OCI-LY1 (cell line): Measurements from ENCODE around the gene A1CF.

Experiments
- H2AFZ ChIP-seq: fragments of 200-600 bp; sonication (generic), shearing (Covaris generic); 2 replicates; pipeline ENCODE4 v1.6.0; 2014; ENCODE audit warnings: antibody characterized with exemption, mild to moderate bottlenecking, low read length
- H3F3A ChIP-seq: fragments of 200-600 bp; sonication (generic), shearing (Covaris generic); 2 replicates; pipeline ENCODE4 v1.6.0; 2014; ENCODE audit warnings: mild to moderate bottlenecking, antibody characterized with exemption, low read length, moderate library complexity; ENCODE audit not compliant: insufficient read depth
- H3K27ac ChIP-seq: fragments of 200-600 bp; sonication (generic); 2 replicates; pipeline ENCODE4 v1.5.1; 2014; ENCODE audit warnings: low read length, mixed run types, mild to moderate bottlenecking, low read depth; ENCODE audit not compliant: poor library complexity, severe bottlenecking
- H3K27me3 ChIP-seq: fragments of 200-600 bp; sonication (generic); 2 replicates; pipeline ENCODE4 v1.6.0; 2014; ENCODE audit warnings: antibody characterized with exemption, mild to moderate bottlenecking, low read length, moderate library complexity; ENCODE audit not compliant: insufficient read depth
- H3K36me3 ChIP-seq: fragments of 200-600 bp; sonication (generic); 2 replicates; pipeline ENCODE4 v1.6.1; 2014; ENCODE audit warnings: mild to moderate bottlenecking, antibody characterized with exemption, low read length, moderate library complexity, mixed read lengths; ENCODE audit not compliant: insufficient read depth
- H3K4me1 ChIP-seq: fragments of 200-600 bp; sonication (generic); 2 replicates; pipeline ENCODE4 v1.5.1; 2014; ENCODE audit warnings: mild to moderate bottlenecking, low read length, moderate library complexity; ENCODE audit not compliant: insufficient read depth, severe bottlenecking
- H3K4me2 ChIP-seq: fragments of 200-600 bp; sonication (generic), shearing (Covaris generic); 2 replicates; pipeline ENCODE4 v1.6.1; 2014; ENCODE audit warnings: low read length
- H3K4me3 ChIP-seq: fragments of 200-600 bp; sonication (generic); 2 replicates; pipeline ENCODE4 v1.5.1; 2014; ENCODE audit warnings: low read length, low read depth, mild to moderate bottlenecking, mixed read lengths; ENCODE audit not compliant: poor library complexity, severe bottlenecking
- H3K79me2 ChIP-seq: fragments of 200-600 bp; shearing (Covaris generic); 2 replicates; pipeline ENCODE4 v1.6.1; 2016; ENCODE audit warnings: mixed run types, low read length, mixed read lengths; ENCODE audit not compliant: insufficient read depth
- H3K9ac ChIP-seq: fragments of 200-600 bp; sonication (generic), shearing (Covaris generic); 2 replicates; pipeline ENCODE4 v1.6.1; 2014; ENCODE audit warnings: mild to moderate bottlenecking, low read length, mixed read lengths
- H3K9me2 ChIP-seq: fragments of 200-600 bp; sonication (generic), shearing (Covaris generic); 2 replicates; pipeline ENCODE4 v1.6.1; 2014; ENCODE audit warnings: low read depth, mild to moderate bottlenecking, low read length, mixed read lengths
- H3K9me3 ChIP-seq: fragments of 200-600 bp; shearing (Covaris generic); 2 replicates; pipeline ENCODE4 v1.6.1; 2014; ENCODE audit warnings: low read length, mixed read lengths
- H4K20me1 ChIP-seq: fragments of 200-600 bp; sonication (generic), shearing (Covaris generic); 2 replicates; pipeline ENCODE4 v1.6.0; 2016; ENCODE audit warnings: mild to moderate bottlenecking, low read length; ENCODE audit not compliant: insufficient read depth
- EZH2 ChIP-seq: fragments of 200-600 bp; sonication (generic), shearing (Covaris generic); IDR thresholded peaks from 2 replicates; pipeline ENCODE4 v1.8.0; 2017; ENCODE audit warnings: borderline replicate concordance, mixed run types, mild to moderate bottlenecking, antibody characterized with exemption, low read length, moderate library complexity, mixed read lengths
- TF ChIP-seq, protein P1 (sequence below): fragments of 200-600 bp; sonication (generic), shearing (Covaris generic); IDR thresholded peaks from 2 replicates; pipeline ENCODE4 v1.5.1; 2017; ENCODE audit warnings: mild to moderate bottlenecking, antibody characterized with exemption, low read length, moderate library complexity, mixed read lengths

A1CF gene

DNA sequence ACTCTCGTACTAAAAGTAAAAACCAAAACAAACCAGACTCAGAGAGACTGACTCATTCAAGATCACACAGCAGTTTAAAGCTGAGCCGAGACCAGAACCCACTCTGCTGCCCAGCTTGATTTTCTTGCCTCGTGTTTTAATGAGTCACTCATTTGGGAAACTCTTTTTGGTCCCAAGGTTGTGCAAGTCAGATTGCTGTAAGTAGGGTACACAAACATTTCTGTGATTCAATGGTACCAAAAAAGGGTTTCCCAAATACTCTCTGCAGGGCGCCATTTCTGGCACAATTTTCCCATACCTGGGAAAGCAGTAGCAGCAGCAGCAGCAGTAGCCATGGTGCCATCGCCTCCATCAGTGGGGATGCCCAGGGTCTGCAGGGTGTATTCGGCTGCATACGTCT, 75.8 kb downstream of the A1CF start:
- H3K9me3 ChIP-seq, result no peaks in the 10 kb centered on the region
- H4K20me1 ChIP-seq, result no peaks in the 10 kb centered on the region
- H3K79me2 ChIP-seq, result no peaks in the 10 kb centered on the region
- no peaks in the 10 kb centered on the region for H3K27me3 ChIP-seq
- no peak overlapping the region for H3K9ac ChIP-seq
- no peaks in the 10 kb centered on the region for H3K9me2 ChIP-seq
- H3K4me2 ChIP-seq, result no peak overlapping the region
- H3K27ac ChIP-seq, result no peak overlapping the region
- H3K36me3 ChIP-seq, result no peaks in the 10 kb centered on the region
- H3K4me3 ChIP-seq, result no peak overlapping the region
- H3F3A ChIP-seq, result no peaks in the 10 kb centered on the region
- H3K4me1 ChIP-seq, result no peaks in the 10 kb centered on the region
- TF ChIP-seq, protein P1, sequence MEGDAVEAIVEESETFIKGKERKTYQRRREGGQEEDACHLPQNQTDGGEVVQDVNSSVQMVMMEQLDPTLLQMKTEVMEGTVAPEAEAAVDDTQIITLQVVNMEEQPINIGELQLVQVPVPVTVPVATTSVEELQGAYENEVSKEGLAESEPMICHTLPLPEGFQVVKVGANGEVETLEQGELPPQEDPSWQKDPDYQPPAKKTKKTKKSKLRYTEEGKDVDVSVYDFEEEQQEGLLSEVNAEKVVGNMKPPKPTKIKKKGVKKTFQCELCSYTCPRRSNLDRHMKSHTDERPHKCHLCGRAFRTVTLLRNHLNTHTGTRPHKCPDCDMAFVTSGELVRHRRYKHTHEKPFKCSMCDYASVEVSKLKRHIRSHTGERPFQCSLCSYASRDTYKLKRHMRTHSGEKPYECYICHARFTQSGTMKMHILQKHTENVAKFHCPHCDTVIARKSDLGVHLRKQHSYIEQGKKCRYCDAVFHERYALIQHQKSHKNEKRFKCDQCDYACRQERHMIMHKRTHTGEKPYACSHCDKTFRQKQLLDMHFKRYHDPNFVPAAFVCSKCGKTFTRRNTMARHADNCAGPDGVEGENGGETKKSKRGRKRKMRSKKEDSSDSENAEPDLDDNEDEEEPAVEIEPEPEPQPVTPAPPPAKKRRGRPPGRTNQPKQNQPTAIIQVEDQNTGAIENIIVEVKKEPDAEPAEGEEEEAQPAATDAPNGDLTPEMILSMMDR, result no peak
- TF ChIP-seq EZH2, result no peak
- no peak overlapping the region for H2AFZ ChIP-seq

DNA sequence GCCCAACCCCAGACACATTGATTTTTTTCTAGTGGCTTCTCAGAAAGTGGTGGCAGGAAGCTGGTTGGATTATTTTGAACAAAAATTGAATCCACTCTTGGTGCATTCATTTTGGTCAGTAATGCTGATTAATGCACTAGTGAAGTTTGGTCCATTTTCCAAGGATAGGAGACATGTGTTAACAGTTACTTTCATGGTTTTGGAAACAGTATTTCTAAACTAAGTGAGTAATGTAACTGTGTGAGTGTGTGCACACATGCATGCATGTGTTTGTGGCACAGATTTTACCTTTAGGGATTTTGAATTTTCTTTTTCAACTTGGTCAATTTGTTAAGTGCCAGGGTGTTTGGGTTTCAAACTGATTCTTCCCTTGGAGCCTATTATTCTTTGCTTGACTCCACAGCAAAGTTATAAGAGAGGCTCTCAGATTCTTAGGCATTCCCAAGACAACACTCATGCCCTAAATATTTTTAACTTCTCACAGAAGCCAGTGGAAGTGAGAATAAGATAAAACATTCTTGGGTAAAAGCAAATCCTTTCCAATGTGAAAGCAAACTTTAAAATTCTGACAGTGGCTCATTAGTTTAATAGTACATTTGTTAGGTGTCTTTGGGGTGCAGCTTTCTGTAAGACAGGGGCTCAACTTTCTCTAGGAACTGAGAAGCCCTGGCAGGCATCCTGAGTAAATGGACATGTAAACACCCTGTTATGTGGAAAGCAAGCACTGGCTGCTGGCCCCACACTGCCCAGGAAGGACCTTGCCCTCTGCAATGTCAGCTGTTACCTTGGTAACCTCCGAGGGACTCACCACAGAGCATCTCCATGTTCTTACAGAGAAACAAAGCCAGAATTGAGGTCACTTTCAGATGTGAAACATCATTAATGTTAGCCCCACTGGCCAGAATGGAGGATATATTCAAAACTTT, 77.3 kb downstream of the A1CF start:
- Histone ChIP-seq H3K27ac (no peak overlapping the region), H3K4me1 (no peaks in the 10 kb centered on the region), H3K9me2 (no peaks in the 10 kb centered on the region), H3K4me2 (no peak overlapping the region), H3K79me2 (no peaks in the 10 kb centered on the region), H3K27me3 (no peaks in the 10 kb centered on the region), H3K36me3 (no peaks in the 10 kb centered on the region), H3K9ac (no peak overlapping the region), H3K9me3 (no peaks in the 10 kb centered on the region), H3F3A (no peaks in the 10 kb centered on the region), H4K20me1 (no peaks in the 10 kb centered on the region), H3K4me3 (no peak overlapping the region), H2AFZ (no peak overlapping the region)
- no peak for TF ChIP-seq EZH2
- TF ChIP-seq, protein P1, result no peak

DNA sequence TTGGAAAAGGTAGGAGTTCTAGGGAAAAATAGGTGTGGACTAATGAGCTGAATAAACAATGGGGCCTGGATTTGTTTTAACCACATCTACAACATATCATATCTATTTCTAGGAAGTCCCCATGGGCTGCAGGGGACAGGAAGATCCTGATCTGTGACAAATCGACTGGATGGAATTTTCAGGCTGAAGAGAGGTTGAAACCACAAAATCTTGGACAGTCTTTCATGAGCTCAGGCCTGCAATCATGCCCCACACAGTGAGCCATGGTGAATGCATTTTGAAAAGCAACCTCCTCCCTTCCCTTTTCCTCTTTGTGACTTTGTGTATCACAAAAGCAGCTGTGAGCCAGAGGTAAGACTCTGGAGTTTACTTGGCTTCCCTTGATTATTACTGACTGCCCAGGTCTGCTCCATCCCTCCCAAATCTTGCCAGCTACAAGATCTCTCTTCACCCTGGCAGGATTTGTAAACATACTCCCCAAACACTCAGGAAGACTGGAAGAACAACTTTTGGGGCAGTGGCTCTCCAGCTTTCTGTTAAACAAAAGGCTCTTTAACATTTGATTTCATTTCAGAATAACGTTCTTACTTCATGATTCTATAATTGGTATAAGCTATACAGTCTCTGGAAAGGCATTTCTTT, 79.3 kb downstream of the A1CF start:
- Histone ChIP-seq H3K4me3 (no peak overlapping the region), H3K4me2 (no peak overlapping the region), H3K27ac (no peak overlapping the region), H2AFZ (no peak overlapping the region), H3K36me3 (no peaks in the 10 kb centered on the region), H3K9me3 (no peaks in the 10 kb centered on the region), H3K9me2 (no peaks in the 10 kb centered on the region), H3K27me3 (no peaks in the 10 kb centered on the region), H3K79me2 (no peaks in the 10 kb centered on the region), H3K9ac (no peak overlapping the region), H4K20me1 (no peaks in the 10 kb centered on the region), H3K4me1 (no peaks in the 10 kb centered on the region), H3F3A (no peaks in the 10 kb centered on the region)
- TF ChIP-seq EZH2, result no peak
- TF ChIP-seq, protein P1, result no peak
